Pericardium fibroblast (primary cell): ENCODE data around the gene RAPGEF6. TPM values are rescaled to one million over a fixed set of nuclear protein-coding genes. Genes with fewer than 3 reads are reported as not detected.

Experiments
- total RNA-seq: library from RNA; depleted of rRNA; stranded (reverse); fragments of >200 nt; gene quantifications from 2 replicates; pipeline ENCODE4 v1.2.3, GENCODE V29; 2015

The RAPGEF6 gene, protein sequence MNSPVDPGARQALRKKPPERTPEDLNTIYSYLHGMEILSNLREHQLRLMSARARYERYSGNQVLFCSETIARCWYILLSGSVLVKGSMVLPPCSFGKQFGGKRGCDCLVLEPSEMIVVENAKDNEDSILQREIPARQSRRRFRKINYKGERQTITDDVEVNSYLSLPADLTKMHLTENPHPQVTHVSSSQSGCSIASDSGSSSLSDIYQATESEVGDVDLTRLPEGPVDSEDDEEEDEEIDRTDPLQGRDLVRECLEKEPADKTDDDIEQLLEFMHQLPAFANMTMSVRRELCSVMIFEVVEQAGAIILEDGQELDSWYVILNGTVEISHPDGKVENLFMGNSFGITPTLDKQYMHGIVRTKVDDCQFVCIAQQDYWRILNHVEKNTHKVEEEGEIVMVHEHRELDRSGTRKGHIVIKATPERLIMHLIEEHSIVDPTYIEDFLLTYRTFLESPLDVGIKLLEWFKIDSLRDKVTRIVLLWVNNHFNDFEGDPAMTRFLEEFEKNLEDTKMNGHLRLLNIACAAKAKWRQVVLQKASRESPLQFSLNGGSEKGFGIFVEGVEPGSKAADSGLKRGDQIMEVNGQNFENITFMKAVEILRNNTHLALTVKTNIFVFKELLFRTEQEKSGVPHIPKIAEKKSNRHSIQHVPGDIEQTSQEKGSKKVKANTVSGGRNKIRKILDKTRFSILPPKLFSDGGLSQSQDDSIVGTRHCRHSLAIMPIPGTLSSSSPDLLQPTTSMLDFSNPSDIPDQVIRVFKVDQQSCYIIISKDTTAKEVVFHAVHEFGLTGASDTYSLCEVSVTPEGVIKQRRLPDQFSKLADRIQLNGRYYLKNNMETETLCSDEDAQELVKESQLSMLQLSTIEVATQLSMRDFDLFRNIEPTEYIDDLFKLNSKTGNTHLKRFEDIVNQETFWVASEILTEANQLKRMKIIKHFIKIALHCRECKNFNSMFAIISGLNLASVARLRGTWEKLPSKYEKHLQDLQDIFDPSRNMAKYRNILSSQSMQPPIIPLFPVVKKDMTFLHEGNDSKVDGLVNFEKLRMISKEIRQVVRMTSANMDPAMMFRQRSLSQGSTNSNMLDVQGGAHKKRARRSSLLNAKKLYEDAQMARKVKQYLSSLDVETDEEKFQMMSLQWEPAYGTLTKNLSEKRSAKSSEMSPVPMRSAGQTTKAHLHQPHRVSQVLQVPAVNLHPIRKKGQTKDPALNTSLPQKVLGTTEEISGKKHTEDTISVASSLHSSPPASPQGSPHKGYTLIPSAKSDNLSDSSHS (N-terminal part only)
- total RNA-seq = 4.8 and 5.1 TPM in 2 replicates

DNA sequence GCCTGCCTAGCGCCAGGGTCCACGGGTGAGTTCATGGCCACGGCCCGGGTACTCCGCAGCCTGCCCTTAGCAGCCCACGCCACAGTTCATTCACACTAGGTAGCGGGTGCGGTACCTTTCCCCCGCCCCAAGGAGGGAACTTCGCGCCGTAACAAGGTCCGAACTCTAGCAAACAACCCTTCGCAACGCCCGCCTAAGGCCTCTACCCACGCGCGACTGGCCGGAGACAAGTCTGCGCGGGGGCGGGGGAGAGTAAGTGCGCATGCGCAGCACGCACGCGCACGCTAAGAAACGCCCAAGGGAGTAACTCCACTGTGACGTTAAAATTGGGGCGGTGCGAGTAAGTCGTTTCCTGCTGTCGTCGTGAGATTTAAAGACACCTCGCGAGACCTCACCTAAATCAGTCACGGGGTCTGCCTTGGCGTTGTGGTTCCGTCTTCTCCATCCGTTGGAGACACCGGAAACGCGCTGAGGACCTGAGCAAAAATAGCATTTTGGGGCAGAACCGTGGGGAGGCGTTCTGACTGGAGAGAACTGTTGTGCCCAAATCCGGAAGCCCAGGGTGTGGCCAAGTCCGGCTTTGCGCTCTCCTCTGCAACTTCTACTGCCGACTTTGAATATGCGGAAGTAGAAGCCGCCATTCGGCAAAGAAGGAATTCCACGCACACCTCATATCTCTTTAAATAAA lies at the start of gene RAPGEF6:
RAPGEF6 (minus strand) TSS at position 234 of the 688 bp plus-strand sequence; CDS start at position 35, 199 bp downstream.

Other genes starting within 250 kb of the RAPGEF6 start
- gene FNIP1, start 161.8 kb upstream of the RAPGEF6 start, total RNA-seq = 24.0 and 25.0 TPM in 2 replicates